IgD-negative memory B cell (primary cell): ENCODE results near the gene PRODH. TPM values are rescaled to one million over a fixed set of nuclear protein-coding genes. Genes with fewer than 3 reads are reported as not detected.
A peak's percentile ranks its signal among the peaks of the same experiment; 100 is the strongest.
"Not testable (repeated sequence)": the region's sequence is repeated elsewhere in the genome, so short reads cannot be mapped to it uniquely, and the experiment has no call there.

Experiments used
- H3K27ac Mint-ChIP-seq, 3 donors: one replicate each; pipeline ENCODE4 v1.8.0; 2020 to 2022; ENCODE audit warnings: mild to moderate bottlenecking in 3 of 3, mixed read lengths in 3 of 3, moderate library complexity in 1 of 3
- H3K27me3 Mint-ChIP-seq: one replicate; pipeline ENCODE4 v1.8.0; 2021; ENCODE audit warnings: mixed read lengths
- H3K36me3 Mint-ChIP-seq: one replicate; pipeline ENCODE4 v1.8.0; 2020; ENCODE audit warnings: mild to moderate bottlenecking, mixed read lengths
- H3K4me1 Mint-ChIP-seq, 3 donors: one replicate each; pipeline ENCODE4 v1.8.0; 2020 to 2022; ENCODE audit warnings: mixed read lengths in 3 of 3, mild to moderate bottlenecking in 1 of 3
- H3K4me3 Mint-ChIP-seq, 4 donors: one replicate each; pipeline ENCODE4 v1.8.0; 2020 to 2022; ENCODE audit warnings: mild to moderate bottlenecking in 4 of 4, mixed read lengths in 4 of 4, moderate library complexity in 3 of 4
- H3K9me3 Mint-ChIP-seq, 3 donors: one replicate each; pipeline ENCODE4 v1.8.0; 2020 to 2021; ENCODE audit warnings: mixed read lengths in 3 of 3, mild to moderate bottlenecking in 1 of 3
- polyA plus RNA-seq: library from polyadenylated mRNA; unstranded; fragments of 300-500 nt; fragmentation: Illumina TruSeq; gene quantifications from one replicate; pipeline ENCODE4 v1.2.3, GENCODE V29; 2021

PRODH gene
- polyA plus RNA-seq, 1 donor from 2014 or later, result not detected

DNA sequence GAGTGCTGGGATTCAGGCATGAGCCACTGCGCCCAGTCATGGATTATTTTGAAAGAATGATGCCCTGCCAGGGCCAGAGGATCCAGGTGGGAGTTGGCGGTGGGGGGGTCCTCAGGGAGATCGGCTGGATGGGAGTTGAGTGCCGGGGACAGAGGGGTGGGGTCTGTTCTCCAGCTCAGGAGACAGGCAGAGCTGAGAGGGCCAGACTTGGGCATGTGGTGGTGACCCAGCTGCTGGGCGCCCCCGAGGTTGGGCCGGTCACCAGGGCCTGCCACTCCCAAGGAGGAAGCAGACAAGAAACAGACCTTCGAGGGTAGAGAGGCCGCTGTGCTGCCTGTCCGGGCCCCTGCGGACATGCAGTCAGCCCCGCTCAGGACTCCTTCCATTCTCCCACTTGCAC lies 11.8 kb upstream of the PRODH start:
- Mint-ChIP-seq H3K27me3 (peaks cover 16% of the 10 kb centered on the region), H3K4me1 (no peaks in the 10 kb centered on the region), H3K4me3 (peak overlapping the region in 1 of 4 donors; percentile 39), H3K27ac (no peak overlapping the region), H3K9me3 (no peaks in the 10 kb centered on the region), H3K36me3 (peaks cover 1% of the 10 kb centered on the region)

DNA sequence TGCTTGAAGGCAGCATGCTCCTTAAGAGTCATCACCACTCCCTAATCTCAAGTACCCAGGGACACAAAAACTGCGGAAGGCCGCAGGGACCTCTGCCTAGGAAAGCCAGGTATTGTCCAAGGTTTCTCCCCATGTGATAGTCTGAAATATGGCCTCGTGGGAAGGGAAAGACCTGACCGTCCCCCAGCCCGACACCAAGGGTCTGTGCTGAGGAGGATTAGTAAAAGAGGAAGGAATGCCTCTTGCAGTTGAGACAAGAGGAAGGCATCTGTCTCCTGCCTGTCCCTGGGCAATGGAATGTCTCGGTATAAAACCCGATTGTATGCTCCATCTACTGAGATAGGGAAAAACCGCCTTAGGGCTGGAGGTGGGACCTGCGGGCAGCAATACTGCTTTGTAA lies 11.0 kb upstream of the PRODH start:
- not testable (repeated sequence) for H3K27ac Mint-ChIP-seq, H3K4me1 Mint-ChIP-seq, H3K9me3 Mint-ChIP-seq, H3K4me3 Mint-ChIP-seq, H3K36me3 Mint-ChIP-seq
- H3K27me3 Mint-ChIP-seq, result peaks cover 16% of the 10 kb centered on the region

DNA sequence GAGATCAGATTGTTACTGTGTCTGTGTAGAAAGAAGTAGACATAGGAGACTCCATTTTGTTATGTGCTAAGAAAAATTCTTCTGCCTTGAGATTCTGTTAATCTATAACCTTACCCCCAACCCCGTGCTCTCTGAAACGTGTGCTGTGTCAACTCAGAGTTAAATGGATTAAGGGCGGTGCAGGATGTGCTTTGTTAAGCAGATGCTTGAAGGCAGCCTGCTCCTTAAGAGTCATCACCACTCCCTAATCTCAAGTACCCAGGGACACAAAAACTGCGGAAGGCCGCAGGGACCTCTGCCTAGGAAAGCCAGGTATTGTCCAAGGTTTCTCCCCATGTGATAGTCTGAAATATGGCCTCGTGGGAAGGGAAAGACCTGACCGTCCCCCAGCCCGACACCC lies 2.6 kb upstream of the PRODH start:
- not testable (repeated sequence) for H3K4me3 Mint-ChIP-seq, H3K9me3 Mint-ChIP-seq, H3K27me3 Mint-ChIP-seq, H3K4me1 Mint-ChIP-seq, H3K27ac Mint-ChIP-seq, H3K36me3 Mint-ChIP-seq

DNA sequence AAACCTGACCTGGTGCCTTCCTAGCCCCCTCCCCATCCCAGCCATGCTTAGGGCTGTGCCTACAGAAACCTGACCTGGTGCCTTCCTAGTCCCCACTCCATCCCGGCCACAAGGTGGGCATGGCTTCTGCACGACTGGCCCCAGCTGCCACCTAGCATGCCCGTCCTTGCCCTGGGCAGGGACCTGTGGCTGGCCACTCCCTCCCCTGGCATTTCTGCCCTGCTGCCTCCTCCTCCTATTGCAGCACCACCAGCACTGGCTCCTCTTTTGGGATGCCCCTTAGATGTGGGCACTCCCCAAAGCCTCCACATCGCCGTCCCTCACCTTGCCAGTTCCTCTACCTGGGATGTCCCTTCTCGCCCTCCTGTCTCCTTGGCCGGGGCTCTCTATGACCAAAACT lies 1.4 kb downstream of the PRODH start:
- not testable (repeated sequence) for H3K27ac Mint-ChIP-seq, H3K36me3 Mint-ChIP-seq, H3K9me3 Mint-ChIP-seq, H3K27me3 Mint-ChIP-seq, H3K4me3 Mint-ChIP-seq, H3K4me1 Mint-ChIP-seq

DNA sequence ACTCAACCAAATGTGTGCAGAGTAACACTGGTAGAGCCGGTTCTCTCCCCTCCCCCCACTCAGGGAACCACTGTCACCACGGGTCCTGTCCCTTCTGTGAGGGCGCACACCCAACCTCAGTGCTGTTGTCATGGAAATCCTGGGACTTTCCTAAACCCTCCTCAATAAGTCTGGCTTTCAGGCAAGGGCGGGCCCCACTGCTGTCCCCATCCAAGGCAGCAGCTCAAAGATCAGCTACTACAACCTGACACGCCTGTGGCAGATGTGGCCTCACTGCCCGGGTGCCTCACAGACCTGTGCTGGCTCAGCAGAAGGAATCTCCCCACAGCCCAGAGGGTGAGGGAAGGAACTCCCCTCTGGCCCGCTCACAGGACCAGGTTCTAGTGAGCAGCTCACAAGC lies 2.2 kb downstream of the PRODH start:
- Mint-ChIP-seq H3K4me3 (no peak overlapping the region), H3K9me3 (no peaks in the 10 kb centered on the region), H3K4me1 (no peaks in the 10 kb centered on the region), H3K27ac (no peak overlapping the region), H3K36me3 (no peaks in the 10 kb centered on the region), H3K27me3 (no peaks in the 10 kb centered on the region)

DNA sequence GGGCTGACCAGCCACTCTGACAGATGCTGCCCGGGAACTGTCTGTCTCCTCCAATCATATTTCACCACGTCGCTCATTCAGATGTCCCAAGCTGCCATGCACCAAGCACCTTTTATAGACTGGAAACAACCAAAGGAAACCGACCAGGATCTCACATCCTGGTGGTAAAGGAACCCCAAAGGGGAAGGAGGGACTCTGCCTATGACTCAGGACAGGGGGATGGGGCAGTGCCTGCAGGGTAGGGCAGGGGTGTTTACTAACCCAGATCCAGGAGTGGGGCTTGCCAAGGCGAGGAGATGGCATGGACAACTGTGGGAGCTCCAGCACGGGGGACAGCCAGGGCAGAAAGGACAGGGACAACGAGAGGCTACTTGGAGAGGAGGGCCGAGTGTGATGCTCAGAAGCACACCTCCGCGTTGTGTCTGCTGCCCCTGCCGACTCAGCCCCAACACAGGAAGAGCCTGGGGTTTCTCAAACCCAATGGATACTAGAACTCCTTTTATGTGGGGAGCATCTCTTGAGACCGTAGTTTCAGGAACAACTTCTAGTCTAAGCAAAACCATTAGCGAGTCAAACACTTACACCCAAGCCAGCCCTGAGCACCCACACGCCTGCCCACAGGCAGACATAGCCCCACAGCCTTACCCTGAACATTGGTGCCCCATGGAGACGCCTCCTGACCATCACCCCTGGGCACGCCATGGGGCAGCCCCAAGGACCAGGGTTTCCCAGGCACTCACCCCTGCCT lies 4.0 kb downstream of the PRODH start:
- H3K36me3 Mint-ChIP-seq, result no peaks in the 10 kb centered on the region
- no peaks in the 10 kb centered on the region for H3K27me3 Mint-ChIP-seq
- no peak overlapping the region for H3K27ac Mint-ChIP-seq
- no peaks in the 10 kb centered on the region for H3K4me1 Mint-ChIP-seq
- no peak overlapping the region for H3K4me3 Mint-ChIP-seq
- no peaks in the 10 kb centered on the region for H3K9me3 Mint-ChIP-seq

DNA sequence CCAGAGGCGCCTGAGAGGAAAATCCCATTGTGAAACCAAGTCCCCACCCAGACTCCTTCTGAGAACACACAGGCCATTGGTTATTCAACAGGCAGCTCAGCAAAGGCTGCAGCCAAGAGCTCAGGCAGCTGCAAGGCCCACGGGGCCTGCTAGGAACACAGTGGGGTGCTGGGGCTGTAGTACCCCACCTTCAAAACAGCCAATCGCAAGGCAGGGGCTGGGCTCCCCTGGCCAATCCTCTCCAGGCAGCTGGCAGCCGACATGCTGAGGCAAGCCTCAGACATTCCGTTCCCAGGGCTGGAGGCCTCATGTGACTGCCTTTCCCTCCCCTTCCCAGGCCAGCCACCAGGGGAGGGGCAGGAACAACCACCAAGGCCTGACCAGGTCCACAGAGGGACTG lies 6.6 kb downstream of the PRODH start:
- no peaks in the 10 kb centered on the region for H3K9me3 Mint-ChIP-seq
- H3K27ac Mint-ChIP-seq, result no peak overlapping the region
- H3K27me3 Mint-ChIP-seq, result no peaks in the 10 kb centered on the region
- no peaks in the 10 kb centered on the region for H3K36me3 Mint-ChIP-seq
- no peak overlapping the region for H3K4me3 Mint-ChIP-seq
- H3K4me1 Mint-ChIP-seq, result no peaks in the 10 kb centered on the region

DNA sequence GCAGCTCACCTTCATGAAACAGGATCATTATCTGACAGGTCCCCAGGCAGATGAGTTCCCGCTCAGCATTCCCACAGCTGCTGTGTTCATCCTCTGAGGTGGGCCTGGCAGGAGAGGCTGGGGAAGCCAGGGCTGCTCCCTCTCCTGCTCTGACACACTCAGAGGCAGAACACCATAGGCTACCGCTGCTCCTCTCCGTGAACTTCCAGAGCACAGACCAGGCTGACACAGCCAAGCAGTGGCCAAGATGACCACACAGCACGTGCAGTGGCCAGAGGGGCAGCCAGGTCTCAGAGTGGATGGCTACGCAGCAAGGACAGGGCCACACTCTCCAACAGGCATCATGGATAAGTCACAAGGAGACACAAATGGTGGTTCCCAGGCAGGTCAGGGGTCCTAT lies 8.5 kb downstream of the PRODH start:
- H3K4me3 Mint-ChIP-seq, result no peak overlapping the region
- no peaks in the 10 kb centered on the region for H3K4me1 Mint-ChIP-seq

DNA sequence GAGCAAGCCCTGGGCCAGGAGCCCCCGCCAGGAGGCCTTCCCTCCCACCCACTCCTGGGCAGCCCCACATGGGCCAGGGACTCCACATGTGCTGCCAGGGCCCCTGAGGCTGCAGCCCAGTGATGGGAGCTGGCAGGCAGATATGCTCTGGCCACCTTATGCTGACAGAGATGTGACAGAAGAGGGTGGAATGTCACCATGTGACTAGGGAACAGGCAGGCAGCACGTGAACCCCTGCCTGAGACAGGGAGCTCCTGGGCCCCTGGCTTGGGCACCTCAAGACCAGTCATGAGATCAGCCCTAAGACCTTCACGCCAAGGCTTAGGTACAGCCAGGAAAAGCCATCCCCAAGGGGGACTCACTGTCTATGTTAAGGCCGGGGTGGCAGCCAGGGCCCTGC lies 9.1 kb downstream of the PRODH start:
- Mint-ChIP-seq H3K9me3 (no peaks in the 10 kb centered on the region), H3K4me3 (no peak overlapping the region), H3K36me3 (no peaks in the 10 kb centered on the region), H3K27ac (no peak overlapping the region), H3K4me1 (no peaks in the 10 kb centered on the region), H3K27me3 (no peaks in the 10 kb centered on the region)

More for the DNA sequence above, 8.5 kb downstream of the PRODH start:
- Mint-ChIP-seq H3K27ac (no peak overlapping the region), H3K9me3 (no peaks in the 10 kb centered on the region), H3K27me3 (no peaks in the 10 kb centered on the region), H3K36me3 (no peaks in the 10 kb centered on the region)

DNA sequence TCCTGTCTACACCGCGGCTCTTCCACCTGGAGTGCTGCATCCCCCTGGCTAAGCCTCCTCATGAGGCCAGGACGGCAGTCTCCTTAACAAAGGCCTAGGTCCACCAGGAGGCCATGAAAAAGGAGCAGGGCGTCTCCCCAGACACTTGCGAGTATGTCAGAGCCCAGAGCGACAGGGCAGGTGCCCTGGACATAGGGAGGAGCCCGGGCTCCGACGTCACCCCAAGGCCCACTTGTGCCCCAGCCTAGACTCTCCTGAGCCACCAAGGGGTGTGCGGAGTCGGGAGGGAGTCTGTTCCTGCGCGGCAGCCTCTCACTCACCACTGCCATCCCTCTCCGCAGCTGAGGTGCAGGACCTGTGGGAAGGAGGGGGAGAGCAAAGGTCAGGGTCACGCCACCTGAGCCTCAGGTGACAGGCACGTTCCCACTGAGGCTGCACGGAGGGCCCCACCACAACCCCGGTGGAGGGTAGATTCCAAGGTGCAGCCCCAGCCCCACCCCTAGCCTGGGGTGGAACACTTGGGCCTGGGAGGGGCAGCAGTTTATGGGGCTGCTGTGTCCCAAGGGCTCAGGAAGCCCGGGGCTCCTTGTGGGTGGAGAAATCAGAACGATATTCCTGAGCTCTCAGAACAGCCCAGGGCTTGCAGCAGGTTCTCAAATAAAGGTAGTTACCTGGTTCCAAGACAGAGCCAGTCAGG lies 10.6 kb downstream of the PRODH start:
- no peaks in the 10 kb centered on the region for H3K9me3 Mint-ChIP-seq
- H3K4me3 Mint-ChIP-seq, result no peak overlapping the region
- H3K36me3 Mint-ChIP-seq, result no peaks in the 10 kb centered on the region
- no peaks in the 10 kb centered on the region for H3K27me3 Mint-ChIP-seq
- H3K4me1 Mint-ChIP-seq, result no peaks in the 10 kb centered on the region
- no peak overlapping the region for H3K27ac Mint-ChIP-seq

DNA sequence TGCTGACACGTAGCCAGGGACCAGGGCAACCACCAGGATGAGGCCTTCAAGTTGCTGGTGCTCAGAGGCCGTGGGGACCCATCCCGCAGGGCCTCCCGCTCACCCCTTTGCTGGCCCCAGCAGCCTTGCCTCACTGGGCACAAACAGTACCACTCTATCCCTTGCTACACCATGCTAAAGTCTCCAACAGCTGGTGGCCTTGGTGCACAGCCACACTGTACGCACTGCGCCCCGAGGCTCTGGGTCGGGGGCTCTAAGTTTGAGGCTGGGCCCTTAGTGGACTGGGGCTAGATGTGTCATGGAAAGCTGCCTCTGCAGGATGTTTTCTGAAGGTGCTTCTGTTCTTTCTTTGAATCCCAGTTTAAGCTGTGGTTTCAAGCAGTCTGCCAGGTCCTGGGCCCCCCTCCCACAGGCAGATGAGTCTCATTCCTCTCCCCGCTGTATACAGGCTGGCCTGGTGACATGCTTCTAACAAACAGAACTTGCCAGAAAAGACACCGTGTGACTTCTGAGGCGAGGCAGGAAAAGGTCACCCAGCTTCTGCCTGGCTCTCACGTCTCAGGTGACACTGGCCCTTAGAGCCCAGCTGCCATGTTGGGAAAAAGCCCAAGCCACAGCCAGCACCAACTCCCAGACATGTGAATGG lies 15.7 kb downstream of the PRODH start:
- H3K4me1 Mint-ChIP-seq, H3K27me3 Mint-ChIP-seq, H3K27ac Mint-ChIP-seq, H3K4me3 Mint-ChIP-seq, H3K36me3 Mint-ChIP-seq, H3K9me3 Mint-ChIP-seq: not testable (repeated sequence)

DNA sequence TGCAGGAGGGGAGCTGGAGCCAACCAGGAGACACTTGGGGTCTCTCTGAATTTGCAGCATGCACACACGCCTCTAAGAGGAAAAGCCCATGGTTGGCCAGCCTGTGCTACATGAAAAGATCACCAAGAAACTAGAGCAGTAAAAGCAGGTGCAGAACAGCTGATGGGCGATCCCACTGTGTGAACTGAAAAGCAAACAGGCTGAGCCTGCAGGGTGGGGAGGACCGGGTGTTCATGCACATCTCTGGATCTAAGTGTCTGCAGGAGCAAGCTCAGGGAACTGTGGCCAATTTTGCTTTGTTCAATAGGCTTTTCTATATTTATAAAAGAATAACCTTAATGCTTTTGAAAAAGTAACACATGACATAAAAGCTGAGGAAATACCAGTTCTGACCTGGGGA lies 18.3 kb downstream of the PRODH start:
- H3K36me3 Mint-ChIP-seq, H3K9me3 Mint-ChIP-seq, H3K4me1 Mint-ChIP-seq, H3K4me3 Mint-ChIP-seq, H3K27me3 Mint-ChIP-seq, H3K27ac Mint-ChIP-seq: not testable (repeated sequence)

DNA sequence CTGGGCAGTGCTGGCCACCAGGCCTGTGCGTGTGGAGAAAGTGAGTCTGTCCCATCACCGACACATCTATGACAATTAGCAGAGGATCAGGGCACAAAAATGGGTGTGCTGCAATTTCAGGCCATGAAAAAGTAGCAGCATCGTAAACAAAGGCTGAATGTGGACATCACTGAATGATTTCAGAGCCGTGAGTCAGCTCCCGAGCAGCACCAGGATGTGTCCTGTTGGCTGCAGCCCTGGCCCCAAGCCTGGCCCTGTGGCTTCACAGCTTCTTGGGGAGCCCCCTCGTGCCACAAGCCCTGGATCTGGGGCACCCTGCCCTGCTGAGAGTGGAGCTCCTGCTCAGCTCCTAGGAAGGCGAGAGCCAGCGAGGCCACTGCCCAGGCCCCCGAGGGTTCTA lies 20.5 kb downstream of the PRODH start:
- not testable (repeated sequence) for H3K4me1 Mint-ChIP-seq, H3K36me3 Mint-ChIP-seq, H3K9me3 Mint-ChIP-seq, H3K4me3 Mint-ChIP-seq, H3K27ac Mint-ChIP-seq, H3K27me3 Mint-ChIP-seq

DNA sequence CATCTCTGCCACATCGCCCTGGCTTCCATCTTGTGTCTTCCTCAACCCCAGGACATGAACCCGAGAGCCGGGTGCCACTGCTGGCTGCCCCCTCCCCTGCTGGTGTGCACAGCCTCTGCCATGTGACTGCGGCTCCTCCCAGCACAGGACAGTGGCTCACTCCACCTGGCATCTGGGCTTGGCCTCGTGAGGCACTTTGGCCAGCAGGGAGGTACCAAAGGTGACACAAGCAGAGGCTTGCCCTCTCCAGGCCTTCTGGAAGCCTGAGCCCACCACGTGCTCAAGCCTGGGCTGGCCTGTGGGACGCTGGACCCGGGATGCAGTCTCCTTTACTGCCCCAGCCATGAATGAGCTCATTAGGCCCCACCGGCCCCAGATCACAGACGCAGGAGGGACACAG lies 21.5 kb downstream of the PRODH start:
- not testable (repeated sequence) for H3K9me3 Mint-ChIP-seq, H3K27ac Mint-ChIP-seq, H3K36me3 Mint-ChIP-seq, H3K4me3 Mint-ChIP-seq, H3K4me1 Mint-ChIP-seq, H3K27me3 Mint-ChIP-seq

DNA sequence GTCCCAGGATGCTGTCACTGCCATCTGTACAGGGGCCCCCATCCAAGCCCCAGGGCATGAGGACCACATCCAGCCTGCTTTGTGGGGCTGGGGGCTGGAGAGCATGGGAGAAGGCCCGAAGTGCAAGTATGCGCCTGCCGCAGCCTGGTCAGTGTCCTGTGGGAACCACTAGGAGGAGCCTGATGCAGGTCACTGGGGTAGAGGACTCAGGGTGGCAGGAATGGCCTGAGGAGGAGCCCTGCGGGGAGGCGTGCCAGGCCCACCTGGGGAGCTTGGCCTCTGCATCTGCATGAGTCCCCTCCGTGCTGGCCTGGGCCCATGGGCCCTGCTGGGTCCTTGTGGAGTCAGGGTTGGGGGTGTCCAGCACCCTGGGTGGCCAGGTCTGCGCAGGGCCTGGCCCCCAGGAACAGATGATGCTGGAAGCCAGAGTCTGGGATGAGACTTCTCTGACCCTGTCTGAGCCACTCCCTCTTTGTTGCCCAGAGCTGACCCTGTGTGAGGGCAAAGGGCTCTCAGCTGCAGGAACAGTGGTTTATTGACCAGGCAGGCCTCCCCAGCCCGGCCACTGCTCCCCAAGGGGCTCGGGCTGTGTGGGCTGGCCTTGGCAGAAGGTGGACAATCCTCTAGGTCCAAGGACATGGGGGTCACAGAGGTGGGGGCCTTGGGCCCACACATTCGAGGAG lies 23.7 kb downstream of the PRODH start:
- H3K27me3 Mint-ChIP-seq, H3K4me1 Mint-ChIP-seq, H3K36me3 Mint-ChIP-seq, H3K9me3 Mint-ChIP-seq, H3K27ac Mint-ChIP-seq, H3K4me3 Mint-ChIP-seq: not testable (repeated sequence)

DNA sequence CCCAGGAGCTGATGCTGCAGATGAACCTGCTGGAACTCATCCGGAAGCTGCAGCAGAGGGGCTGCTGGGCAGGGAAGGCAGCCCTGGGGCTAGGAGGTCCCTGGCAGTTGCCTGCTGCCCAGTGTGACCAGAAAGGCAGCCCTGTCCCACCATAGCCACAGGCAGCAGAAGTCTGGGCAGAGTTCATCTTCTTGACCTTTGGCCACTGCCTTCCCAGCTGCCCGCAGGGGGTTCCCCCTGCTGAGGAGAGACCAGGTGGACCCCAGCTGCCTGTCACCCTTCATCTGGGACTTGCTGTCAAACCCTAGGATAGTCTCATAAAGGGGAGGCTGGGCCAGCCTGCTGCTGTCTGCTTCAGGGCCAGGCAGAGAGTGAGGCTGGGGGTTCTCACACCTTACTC lies 24.6 kb downstream of the PRODH start:
- H3K4me1 Mint-ChIP-seq, H3K27me3 Mint-ChIP-seq, H3K36me3 Mint-ChIP-seq, H3K9me3 Mint-ChIP-seq, H3K4me3 Mint-ChIP-seq, H3K27ac Mint-ChIP-seq: not testable (repeated sequence)
